SK-N-SH (cell line): ENCODE data around the gene CDK14. TPM values are rescaled to one million over a fixed set of nuclear protein-coding genes. Genes with fewer than 3 reads are reported as not detected.

Source experiments
- CTCF ChIA-PET: fragments of 300-600, 350-600 bp; formaldehyde crosslinking; extraction: SDS; loops from one replicate; lab custom pipeline; 2021; lab: Yijun Ruan, JAX
- POLR2A ChIA-PET: fragments of 350-600 bp; sonication (Branson Sonifier 250); formaldehyde crosslinking; extraction: SDS; loops from one replicate; lab custom pipeline; 2020; ENCODE audit warnings: antibody characterized with exemption, inconsistent platforms; lab: Yijun Ruan, JAX
- DNase-seq: peaks from one replicate; pipeline ENCODE4 v3.0.0; 2012
- H2AFZ ChIP-seq: fragments of 200-600 bp; sonication (generic); 2 replicates; pipeline ENCODE4 v1.8.1; 2016; ENCODE audit warnings: antibody characterized with exemption, mild to moderate bottlenecking, low read depth
- H3F3A ChIP-seq: fragments of 200-600 bp; sonication (generic); replicated peaks from 2 replicates; pipeline ENCODE3; 2016; ENCODE audit warnings: antibody characterized with exemption, mild to moderate bottlenecking; ENCODE audit not compliant: insufficient read depth
- H3K27ac ChIP-seq, 2 experiments: fragments of 200-500 bp in 1 of 2; fragments of 200-600 bp in 1 of 2; sonication (Bioruptor generic) in 1 of 2; sonication (generic), shearing (Covaris generic) in 1 of 2; 2 replicates each; pipeline versions ENCODE4 v1.5.1 to v1.6.1; 2014 to 2016; ENCODE audit warnings: low read depth in 2 of 2, inconsistent platforms in 1 of 2, low read length in 1 of 2, mild to moderate bottlenecking in 1 of 2, mixed read lengths in 1 of 2
- H3K27me3 ChIP-seq: fragments of 200-600 bp; sonication (generic), shearing (Covaris generic); 2 replicates; pipeline ENCODE4 v1.6.1; 2016; ENCODE audit warnings: mixed run types; ENCODE audit not compliant: insufficient read depth
- H3K36me3 ChIP-seq, 2 experiments: fragments of 200-500 bp in 1 of 2; fragments of 200-600 bp in 1 of 2; sonication (Bioruptor generic) in 1 of 2; sonication (generic) in 1 of 2; replicated peaks in 1 of 2; 2 replicates each; pipeline versions ENCODE3 to v1.5.1; 2014 to 2016; ENCODE audit warnings: low read length in 1 of 2, mild to moderate bottlenecking in 1 of 2; ENCODE audit not compliant: insufficient read depth in 2 of 2, control insufficient read depth in 1 of 2
- H3K4me1 ChIP-seq, 2 experiments: fragments of 200-500 bp in 1 of 2; fragments of 200-600 bp in 1 of 2; sonication (Bioruptor generic) in 1 of 2; sonication (generic), shearing (Covaris generic) in 1 of 2; 2 replicates each; pipeline versions ENCODE4 v1.5.1 to v1.6.1; 2014 to 2016; ENCODE audit warnings: low read depth in 1 of 2, low read length in 1 of 2, mixed run types in 1 of 2; ENCODE audit not compliant: insufficient read depth in 2 of 2, control insufficient read depth in 1 of 2
- H3K4me2 ChIP-seq: fragments of 200-600 bp; sonication (generic), shearing (Covaris generic); 2 replicates; pipeline ENCODE4 v1.6.1; 2017; ENCODE audit warnings: mixed run types
- H3K4me3 ChIP-seq, 2 experiments: fragments of 200-500 bp in 1 of 2; fragments of 200-600 bp in 1 of 2; sonication (Bioruptor generic) in 1 of 2; sonication (generic), shearing (Covaris generic) in 1 of 2; 2 replicates each; pipeline versions ENCODE4 v1.5.1 to v1.8.1; 2014 to 2016; ENCODE audit warnings: low read depth in 2 of 2, inconsistent platforms in 1 of 2, low read length in 1 of 2, mild to moderate bottlenecking in 1 of 2, mixed read lengths in 1 of 2, moderate library complexity in 1 of 2
- H3K79me2 ChIP-seq: fragments of 200-600 bp; sonication (generic); 2 replicates; pipeline ENCODE4 v1.8.1; 2017; ENCODE audit warnings: mild to moderate bottlenecking; ENCODE audit not compliant: insufficient read depth
- H3K9ac ChIP-seq: fragments of 200-600 bp; sonication (generic); 2 replicates; pipeline ENCODE4 v1.6.1; 2017; ENCODE audit warnings: mixed run types
- H3K9me2 ChIP-seq: fragments of 200-600 bp; sonication (generic); 2 replicates; pipeline ENCODE4 v1.6.1; 2017; ENCODE audit warnings: mixed run types
- H3K9me3 ChIP-seq: fragments of 200-600 bp; sonication (generic); 2 replicates; pipeline ENCODE4 v1.6.1; 2017; ENCODE audit warnings: mixed run types, mild to moderate bottlenecking, moderate library complexity
- H4K20me1 ChIP-seq: fragments of 200-600 bp; sonication (generic); 2 replicates; pipeline ENCODE4 v1.6.1; 2017; ENCODE audit warnings: mild to moderate bottlenecking, mixed run types; ENCODE audit not compliant: insufficient read depth
- EP300 ChIP-seq, 2 experiments: IDR thresholded peaks; 2 replicates each; pipeline versions ENCODE4 v1.4.0 to v1.6.1; 2012; ENCODE audit warnings: borderline replicate concordance in 1 of 2, low read depth in 1 of 2, low read length in 1 of 2
- GATA2 ChIP-seq: sonication (generic); formaldehyde crosslinking; IDR thresholded peaks from 2 replicates; pipeline ENCODE4 v1.5.0; 2020; ENCODE audit warnings: mild to moderate bottlenecking, missing genetic modification reagents
- IRF3 ChIP-seq: fragments of 150-350 bp; IDR thresholded peaks from 2 replicates; pipeline ENCODE4 v1.6.1; 2016; ENCODE audit warnings: mild to moderate bottlenecking, low read depth, low read length
- JUND ChIP-seq: IDR thresholded peaks from 2 replicates; pipeline ENCODE4 v1.4.0; 2012
- MEF2A ChIP-seq: IDR thresholded peaks from 2 replicates; pipeline ENCODE4 v1.4.0; 2012; ENCODE audit warnings: low read depth, borderline replicate concordance
- MXI1 ChIP-seq: IDR thresholded peaks from 2 replicates; pipeline ENCODE4 v1.6.1; 2012; ENCODE audit warnings: mild to moderate bottlenecking, low read depth, low read length, improper control_type of control experiment
- NFIC ChIP-seq: IDR thresholded peaks from 2 replicates; pipeline ENCODE4 v1.4.0; 2012; ENCODE audit warnings: borderline replicate concordance
- NRF1 ChIP-seq: IDR thresholded peaks from 2 replicates; pipeline ENCODE4 v1.6.1; 2012; ENCODE audit warnings: low read depth, mild to moderate bottlenecking, low read length
- PBX3 ChIP-seq: IDR thresholded peaks from 2 replicates; pipeline ENCODE4; 2012
- REST ChIP-seq: IDR thresholded peaks from 2 replicates; pipeline ENCODE4 v1.6.1; 2012; ENCODE audit warnings: mild to moderate bottlenecking, low read depth, low read length, moderate library complexity
- RXRA ChIP-seq: IDR thresholded peaks from 2 replicates; pipeline ENCODE4 v1.4.0; 2012; ENCODE audit warnings: low read depth, mild to moderate bottlenecking, borderline replicate concordance
- SIN3A ChIP-seq: IDR thresholded peaks from 2 replicates; pipeline ENCODE4 v1.6.1; 2012; ENCODE audit warnings: low read depth, mild to moderate bottlenecking, low read length, moderate library complexity, borderline replicate concordance
- TAF1 ChIP-seq: IDR thresholded peaks from 2 replicates; pipeline ENCODE4 v1.6.1; 2012; ENCODE audit warnings: low read depth, mild to moderate bottlenecking, low read length, moderate library complexity, borderline replicate concordance
- TEAD4 ChIP-seq: IDR thresholded peaks from 2 replicates; pipeline ENCODE4 v1.4.0; 2012; ENCODE audit warnings: mild to moderate bottlenecking, borderline replicate concordance; ENCODE audit not compliant: insufficient read depth
- USF1 ChIP-seq: IDR thresholded peaks from 2 replicates; pipeline ENCODE4 v1.4.0; 2012; ENCODE audit warnings: low read depth, borderline replicate concordance
- WGBS: methylation state at CpG from one replicate; pipeline ENCODE4 v1.1.6; 2017; ENCODE audit warnings: low lambda C conversion rate; 5-methylcytosine and 5-hydroxymethylcytosine counted together
- polyA plus RNA-seq, 3 experiments: library from polyadenylated mRNA; depleted of rRNA; stranded (reverse); fragments of >200 nt; gene quantifications; 2 replicates each; pipeline ENCODE4 v1.2.3, GENCODE V29; 2012
- TF ChIP-seq, protein P1 (sequence below): fragments of 200-600 bp; sonication (generic); IDR thresholded peaks from 2 replicates; pipeline ENCODE4 v1.6.1; 2017; ENCODE audit warnings: antibody characterized with exemption, mild to moderate bottlenecking, moderate library complexity
- TF ChIP-seq, protein P2 (sequence below): IDR thresholded peaks from 2 replicates; pipeline ENCODE4 v1.4.0; 2012; ENCODE audit warnings: low read depth

Gene CDK14
- polyA plus RNA-seq, 1 of the 3 experiments (the other 2 are of a cell fraction) = 13.9 TPM

- TF ChIP-seq SIN3A = 0 out of 2 replicates have a peak, but pooled peaks have one; percentile 3
- no peak for TF ChIP-seq USF1
- TF ChIP-seq PBX3 = no peak
- no peak for TF ChIP-seq JUND
- no peak for TF ChIP-seq MEF2A
- 0 out of 2 replicates have a peak, but pooled peaks have one; percentile 23 for TF ChIP-seq MXI1
- TF ChIP-seq, protein P1, sequence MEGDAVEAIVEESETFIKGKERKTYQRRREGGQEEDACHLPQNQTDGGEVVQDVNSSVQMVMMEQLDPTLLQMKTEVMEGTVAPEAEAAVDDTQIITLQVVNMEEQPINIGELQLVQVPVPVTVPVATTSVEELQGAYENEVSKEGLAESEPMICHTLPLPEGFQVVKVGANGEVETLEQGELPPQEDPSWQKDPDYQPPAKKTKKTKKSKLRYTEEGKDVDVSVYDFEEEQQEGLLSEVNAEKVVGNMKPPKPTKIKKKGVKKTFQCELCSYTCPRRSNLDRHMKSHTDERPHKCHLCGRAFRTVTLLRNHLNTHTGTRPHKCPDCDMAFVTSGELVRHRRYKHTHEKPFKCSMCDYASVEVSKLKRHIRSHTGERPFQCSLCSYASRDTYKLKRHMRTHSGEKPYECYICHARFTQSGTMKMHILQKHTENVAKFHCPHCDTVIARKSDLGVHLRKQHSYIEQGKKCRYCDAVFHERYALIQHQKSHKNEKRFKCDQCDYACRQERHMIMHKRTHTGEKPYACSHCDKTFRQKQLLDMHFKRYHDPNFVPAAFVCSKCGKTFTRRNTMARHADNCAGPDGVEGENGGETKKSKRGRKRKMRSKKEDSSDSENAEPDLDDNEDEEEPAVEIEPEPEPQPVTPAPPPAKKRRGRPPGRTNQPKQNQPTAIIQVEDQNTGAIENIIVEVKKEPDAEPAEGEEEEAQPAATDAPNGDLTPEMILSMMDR = peak; percentile 48
- no peak for TF ChIP-seq TAF1
These were observed at the start of gene CDK14 (continued) for GRCh38 chr7:90595801-90596670.

- 38% methylated on average over 4 of the region's 4 CpGs for WGBS
- no peak overlapping the region for H3K4me3 ChIP-seq
- H3K9me3 ChIP-seq = no peaks in the 10 kb centered on the region
- no peaks in the 10 kb centered on the region for H3K4me1 ChIP-seq
- peak overlapping the region; percentile 32; the same call in 1 of the 2 replicates for H2AFZ ChIP-seq
- POLR2A ChIA-PET = no interaction called here
- no peak overlapping the region for H3K27ac ChIP-seq
- H3K27me3 ChIP-seq = no peaks in the 10 kb centered on the region
- no peaks in the 10 kb centered on the region for H3F3A ChIP-seq
- H3K9ac ChIP-seq = no peak overlapping the region
- H3K36me3 ChIP-seq = no peaks in the 10 kb centered on the region
- H3K9me2 ChIP-seq = no peaks in the 10 kb centered on the region
- no peaks in the 10 kb centered on the region for H4K20me1 ChIP-seq
- no peak overlapping the region for H3K4me2 ChIP-seq
- CTCF ChIA-PET = interaction anchor here (0.6 to 3.8 kb wide), 3 partner anchors 78 to 484 kb away, joined by 3 to 18 read pairs (median 7); no protein-coding TSS in a partner anchor
- no peaks in the 10 kb centered on the region for H3K79me2 ChIP-seq
- DNase-seq = no peak
- no peak for TF ChIP-seq EP300 (IDR thresholded peaks at IDR 0.05; ENCODE audit: borderline replicate concordance in 1 of 2, low read depth in 1 of 2, low read length in 1 of 2)
- no peak for TF ChIP-seq REST
- no peak for TF ChIP-seq RXRA
- no peak for TF ChIP-seq NFIC
- no peak for TF ChIP-seq GATA2 (CRISPR knock-in tag)
- TF ChIP-seq NRF1 = no peak
- no peak for TF ChIP-seq JUND
- TF ChIP-seq, protein P2, sequence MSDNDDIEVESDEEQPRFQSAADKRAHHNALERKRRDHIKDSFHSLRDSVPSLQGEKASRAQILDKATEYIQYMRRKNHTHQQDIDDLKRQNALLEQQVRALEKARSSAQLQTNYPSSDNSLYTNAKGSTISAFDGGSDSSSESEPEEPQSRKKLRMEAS = no peak
- TF ChIP-seq SIN3A = no peak
- no peak for TF ChIP-seq TEAD4
- TF ChIP-seq PBX3 = no peak
- no peak for TF ChIP-seq USF1
- TF ChIP-seq IRF3 = no peak
These were observed 45.1 kb upstream of the CDK14 start for GRCh38 chr7:90551036-90551435.
